Left lobe of liver (tissue), 2 donors: ENCODE measurements around the gene HAUS5. TPM values are rescaled to one million over a fixed set of nuclear protein-coding genes. Genes with fewer than 3 reads are reported as not detected.
A peak's percentile ranks its signal among the peaks of the same experiment; 100 is the strongest.
"Not testable (repeated sequence)": the region's sequence is repeated elsewhere in the genome, so short reads cannot be mapped to it uniquely, and the experiment has no call there.

Experiments
- ATAC-seq: fragments of 200-7000 bp; cut with Tn5 transposase; one replicate; pipeline ENCODE4 v1.9.1; 2020; ENCODE audit warnings: mild to moderate bottlenecking, moderate library complexity
- DNase-seq: peaks from one replicate; pipeline ENCODE4 v3.0.0-alpha.2; 2020; ENCODE audit warnings: low spot score
- total RNA-seq: library from RNA; stranded (reverse); gene quantifications from one replicate; pipeline ENCODE4 v1.2.1, GENCODE V29; 2021
- donor health status: DM: no; HTN: no; CAD: no; lungs with moderate emphysema.
- donor health status: DM: no; HTN: yes; CAD: no.

Gene HAUS5
- total RNA-seq, 1 donor from 2014 or later: 5.7 TPM

GRCh38 chr19:35642312-35642711 is 29.8 kb downstream of the HAUS5 start:
- DNase-seq (no peak), ATAC-seq (no peak)

GRCh38 chr19:35642798-35643254 is 30.3 kb downstream of the HAUS5 start:
- ATAC-seq: no peak
- peak; percentile 62 for DNase-seq

- DNase-seq: peak; percentile 88
- peak; percentile 71 for ATAC-seq
These were observed 31.0 kb downstream of the HAUS5 start for GRCh38 chr19:35643255-35644205.

- DNase-seq: peak; percentile 97
- peak; percentile 84 for ATAC-seq
These were observed 31.9 kb downstream of the HAUS5 start for GRCh38 chr19:35644206-35644986.

GRCh38 chr19:35644987-35645679 is 32.6 kb downstream of the HAUS5 start:
- peak; percentile 21 for ATAC-seq
- DNase-seq: peak; percentile 78

GRCh38 chr19:35645680-35646511 is 33.4 kb downstream of the HAUS5 start:
- no peak for DNase-seq
- ATAC-seq: no peak

GRCh38 chr19:35648017-35648961 is 35.8 kb downstream of the HAUS5 start, which contains the start of gene COX6B1:
TSS of gene COX6B1 (plus strand) at chr19:35648323. CDS start at chr19:35651244, 2,921 bp downstream.
- peak; percentile 72 for ATAC-seq
- DNase-seq: peak; percentile 94

GRCh38 chr19:35650581-35650980 is 38.0 kb downstream of the HAUS5 start:
- no peak for DNase-seq
- ATAC-seq: no peak

- ATAC-seq, DNase-seq: not testable (repeated sequence)
These were observed 42.3 kb downstream of the HAUS5 start for GRCh38 chr19:35654828-35655227.

GRCh38 chr19:35655600-35655999 is 43.1 kb downstream of the HAUS5 start:
- ATAC-seq (no peak), DNase-seq (no peak)

- DNase-seq: no peak
- no peak for ATAC-seq
These were observed 44.2 kb downstream of the HAUS5 start for GRCh38 chr19:35656700-35657099.

- DNase-seq: no peak
- no peak for ATAC-seq
These were observed 45.6 kb downstream of the HAUS5 start for GRCh38 chr19:35657904-35658700.

- no peak for DNase-seq
- ATAC-seq: no peak
These were observed 49.4 kb downstream of the HAUS5 start for GRCh38 chr19:35661995-35662340.

- no peak for DNase-seq
- ATAC-seq: no peak
These were observed 51.4 kb downstream of the HAUS5 start for GRCh38 chr19:35663981-35664380.

- ATAC-seq (no peak), DNase-seq (no peak)
These were observed 52.6 kb downstream of the HAUS5 start for GRCh38 chr19:35665157-35665556.

GRCh38 chr19:35665604-35666003 is 53.1 kb downstream of the HAUS5 start:
- no peak for DNase-seq
- ATAC-seq: no peak

- DNase-seq (no peak), ATAC-seq (no peak)
These were observed 53.8 kb downstream of the HAUS5 start, which contains the start of gene UPK1A for GRCh38 chr19:35666251-35666913. TSS of gene UPK1A (plus strand) at chr19:35666517. CDS start at chr19:35666813, 296 bp downstream.
